IPS DF 6.9 (cell line): ENCODE results near the gene ANKMY1.

Experiments used
- DNase-seq: peaks from one replicate; pipeline ENCODE4 v3.0.0-alpha.2; 2013; ENCODE audit warnings: low read depth, low spot score
- H3K27ac ChIP-seq: one replicate; pipeline ENCODE4 v1.5.1; 2013; ENCODE audit warnings: low read length, control low read depth
- H3K27me3 ChIP-seq: 2 replicates; pipeline ENCODE4 v1.6.1; 2013; ENCODE audit warnings: mild to moderate bottlenecking, low read length; ENCODE audit not compliant: control insufficient read depth, insufficient read depth
- H3K36me3 ChIP-seq: 2 replicates; pipeline ENCODE4 v1.6.1; 2013; ENCODE audit warnings: low read length; ENCODE audit not compliant: control insufficient read depth, insufficient read depth
- H3K4me1 ChIP-seq: 2 replicates; pipeline ENCODE4 v1.6.1; 2013; ENCODE audit warnings: low read length; ENCODE audit not compliant: control insufficient read depth, insufficient read depth
- H3K4me3 ChIP-seq: 2 replicates; pipeline ENCODE4 v1.5.1; 2013; ENCODE audit warnings: mild to moderate bottlenecking, low read length
- H3K9me3 ChIP-seq: 2 replicates; pipeline ENCODE4 v1.6.1; 2013; ENCODE audit warnings: low read length, inconsistent platforms; ENCODE audit not compliant: control insufficient read depth, insufficient read depth
- WGBS: extraction: QIAGEN DNeasy Blood & Tissue Kit; methylation state at CpG from one replicate; pipeline ENCODE4 v1.1.7; 2013; ENCODE audit warnings: mixed read lengths, missing lambda C conversion rate; ENCODE audit not compliant: insufficient read length, insufficient coverage; 5-methylcytosine and 5-hydroxymethylcytosine counted together

The ANKMY1 gene

DNA sequence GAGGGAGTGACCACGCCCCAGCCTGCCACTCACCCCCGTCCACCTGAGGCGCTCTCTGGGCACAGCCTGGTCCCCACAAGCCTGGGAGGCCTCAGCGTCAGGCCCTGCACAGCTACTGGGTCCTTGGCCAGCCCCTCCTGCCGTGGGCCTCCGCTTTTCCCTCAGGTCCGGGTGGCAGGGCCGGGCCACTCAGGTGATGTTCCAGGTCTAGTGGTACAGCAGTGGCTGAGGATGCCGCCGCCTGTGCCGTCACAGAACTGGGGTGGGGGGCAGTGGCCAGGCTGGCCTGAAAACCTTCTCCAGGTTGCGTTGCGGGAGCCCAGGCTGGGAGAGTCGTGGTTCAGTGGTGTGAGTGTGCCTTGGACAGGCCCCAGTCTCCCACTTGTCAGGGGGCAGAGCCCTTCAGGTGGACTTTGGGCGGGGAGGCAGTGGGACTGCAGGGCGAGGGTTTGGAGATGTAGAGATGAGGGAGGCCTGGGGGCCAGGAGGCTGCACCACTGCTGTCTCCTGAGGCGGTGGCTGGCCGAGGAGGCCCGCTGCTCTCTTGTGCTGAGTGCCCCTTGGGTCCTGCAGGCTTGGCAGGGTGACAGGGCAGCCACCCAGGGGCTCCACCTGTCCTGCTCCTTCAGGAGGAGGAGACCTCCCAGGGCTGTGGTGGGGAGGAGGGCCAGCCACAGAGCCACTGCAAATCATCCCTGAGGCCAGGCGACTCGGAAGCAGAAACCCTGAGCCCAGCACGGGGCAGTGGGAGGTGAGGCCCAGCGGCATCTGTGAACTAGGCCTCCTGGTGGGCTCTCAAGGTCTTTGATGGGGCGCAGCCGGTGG, 114.7 kb downstream of the ANKMY1 start:
- no peaks in the 10 kb centered on the region for H3K36me3 ChIP-seq
- no peak for DNase-seq
- no peak overlapping the region for H3K27ac ChIP-seq
- peaks cover under 1% of the 10 kb centered on the region; the same call in 1 of the 2 replicates for H3K27me3 ChIP-seq
- no peaks in the 10 kb centered on the region for H3K9me3 ChIP-seq
- no peak overlapping the region for H3K4me3 ChIP-seq
- H3K4me1 ChIP-seq, result peaks cover under 1% of the 10 kb centered on the region; the same call in 1 of the 2 replicates
- WGBS, result no CpG with 5 or more reads among the region's 25 CpGs

DNA sequence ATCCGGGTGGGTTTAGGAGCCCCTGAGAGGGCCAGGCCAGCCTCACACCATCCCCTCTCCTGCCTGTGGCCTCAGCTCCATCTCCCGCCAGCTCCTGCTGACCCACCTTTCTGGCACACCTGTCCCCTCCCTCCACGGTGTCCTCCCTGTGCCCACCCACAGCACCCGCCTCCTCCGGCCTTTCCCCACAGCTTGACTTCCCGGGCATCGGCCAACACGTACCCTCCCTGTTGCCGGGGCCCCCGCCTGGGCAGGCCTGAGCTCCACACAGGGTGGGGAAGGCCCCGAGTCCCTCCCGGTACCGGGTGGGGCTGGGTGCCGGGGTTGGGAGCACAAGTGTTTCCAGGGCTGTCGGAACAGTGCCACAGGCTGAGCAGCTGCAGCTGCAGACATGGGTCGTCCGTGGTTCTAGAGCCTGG, 115.8 kb downstream of the ANKMY1 start:
- Histone ChIP-seq H3K36me3 (no peaks in the 10 kb centered on the region), H3K9me3 (no peaks in the 10 kb centered on the region), H3K27me3 (peaks cover 11% of the 10 kb centered on the region), H3K4me1 (peaks cover 3% of the 10 kb centered on the region), H3K4me3 (no peak overlapping the region), H3K27ac (no peak overlapping the region)
- WGBS, result no CpG with 5 or more reads among the region's 17 CpGs
- DNase-seq, result no peak

DNA sequence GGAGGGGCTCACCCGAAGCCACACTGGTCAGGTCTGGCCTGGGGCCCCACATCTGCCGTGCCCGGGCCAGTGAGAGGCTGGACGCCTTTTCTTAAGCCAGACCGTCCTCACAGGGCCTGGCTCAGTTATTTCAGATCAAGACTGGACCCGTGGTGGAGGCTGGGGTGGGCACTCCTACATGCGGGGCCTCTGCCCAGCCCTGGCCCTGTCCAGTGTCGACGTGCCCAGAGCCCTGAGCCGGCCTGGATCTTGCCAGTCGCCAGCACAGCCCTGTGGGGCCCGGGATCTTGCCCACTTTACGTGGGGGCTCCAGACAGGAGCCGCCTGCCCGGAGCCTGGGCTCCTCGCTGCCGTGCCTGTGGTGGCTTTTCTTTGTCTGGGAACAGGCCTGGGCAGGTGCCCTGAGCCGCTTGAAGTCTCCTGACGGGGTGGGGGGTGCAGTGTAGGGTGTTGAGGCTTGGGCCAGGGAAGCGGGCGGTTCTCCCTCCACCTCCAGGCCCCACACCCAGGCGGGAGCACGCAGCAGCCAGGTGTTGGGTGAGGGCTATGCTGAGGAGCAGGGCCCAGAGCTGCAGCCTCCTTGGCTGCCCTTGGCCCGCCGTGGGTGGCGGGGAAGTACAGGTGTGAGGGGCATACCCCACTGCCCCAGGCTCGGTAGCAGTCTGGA, 116.3 kb downstream of the ANKMY1 start:
- Histone ChIP-seq H3K4me3 (no peak overlapping the region), H3K4me1 (peaks cover 6% of the 10 kb centered on the region), H3K36me3 (no peaks in the 10 kb centered on the region), H3K9me3 (no peaks in the 10 kb centered on the region), H3K27ac (no peak overlapping the region), H3K27me3 (peaks cover 15% of the 10 kb centered on the region)
- no CpG with 5 or more reads among the region's 27 CpGs for WGBS
- DNase-seq, result no peak

DNA sequence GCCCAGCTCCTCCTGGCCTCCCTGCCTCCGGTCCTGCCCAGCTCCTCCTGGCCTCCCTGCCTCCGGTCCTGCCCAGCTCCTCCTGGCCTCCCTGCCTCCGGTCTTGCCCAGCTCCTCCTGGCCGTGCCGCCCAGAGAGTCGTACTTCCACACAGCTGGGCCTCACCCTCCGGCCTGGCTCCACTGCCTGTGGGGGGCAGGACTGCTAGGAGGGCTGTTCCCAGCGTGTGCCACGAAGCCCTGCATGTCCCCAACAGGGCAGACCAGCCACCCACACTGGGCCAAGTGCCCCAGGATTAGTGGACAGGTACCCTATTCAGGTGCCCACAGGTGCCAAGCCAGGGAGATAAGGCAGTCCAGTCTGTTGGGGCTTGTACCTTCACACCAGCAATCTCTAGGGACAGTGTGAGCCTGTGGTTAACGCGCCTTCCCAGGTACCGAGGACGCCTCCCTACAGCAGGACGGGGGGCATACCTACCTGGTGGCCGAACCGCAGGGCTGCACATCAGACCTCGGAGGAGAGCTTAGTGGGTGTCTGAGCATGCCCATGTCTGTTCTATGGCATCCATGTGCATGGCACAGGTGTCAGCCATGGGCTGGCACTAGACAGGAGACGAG, 117.0 kb downstream of the ANKMY1 start:
- Histone ChIP-seq H3K27ac (no peak overlapping the region), H3K9me3 (no peaks in the 10 kb centered on the region), H3K4me1 (peaks cover 6% of the 10 kb centered on the region), H3K27me3 (peaks cover 15% of the 10 kb centered on the region), H3K36me3 (no peaks in the 10 kb centered on the region), H3K4me3 (no peak overlapping the region)
- no peak for DNase-seq
- WGBS, result no CpG with 5 or more reads among the region's 18 CpGs

DNA sequence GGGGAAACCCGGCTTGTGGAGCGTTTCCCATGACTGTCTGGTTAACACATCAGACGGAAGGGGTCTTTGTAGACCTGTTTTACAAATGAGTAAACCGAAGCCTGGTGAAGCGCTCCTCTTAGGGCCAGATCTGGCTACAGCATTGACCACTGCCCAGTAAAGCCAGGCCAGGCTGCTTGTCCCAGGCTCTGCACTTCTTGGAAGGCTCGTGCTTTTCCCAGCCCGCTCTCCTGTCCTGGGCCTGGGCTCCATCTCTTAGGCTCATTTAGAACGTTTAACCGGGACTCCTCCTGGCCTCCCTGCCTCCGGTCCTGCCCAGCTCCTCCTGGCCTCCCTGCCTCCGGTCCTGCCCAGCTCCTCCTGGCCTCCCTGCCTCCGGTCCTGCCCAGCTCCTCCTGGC, 117.5 kb downstream of the ANKMY1 start:
- Histone ChIP-seq H3K9me3 (no peaks in the 10 kb centered on the region), H3K27ac (no peak overlapping the region), H3K27me3 (peaks cover 15% of the 10 kb centered on the region), H3K4me1 (peaks cover 6% of the 10 kb centered on the region), H3K36me3 (no peaks in the 10 kb centered on the region), H3K4me3 (no peak overlapping the region)
- DNase-seq, result no peak
- no CpG with 5 or more reads among the region's 12 CpGs for WGBS

DNA sequence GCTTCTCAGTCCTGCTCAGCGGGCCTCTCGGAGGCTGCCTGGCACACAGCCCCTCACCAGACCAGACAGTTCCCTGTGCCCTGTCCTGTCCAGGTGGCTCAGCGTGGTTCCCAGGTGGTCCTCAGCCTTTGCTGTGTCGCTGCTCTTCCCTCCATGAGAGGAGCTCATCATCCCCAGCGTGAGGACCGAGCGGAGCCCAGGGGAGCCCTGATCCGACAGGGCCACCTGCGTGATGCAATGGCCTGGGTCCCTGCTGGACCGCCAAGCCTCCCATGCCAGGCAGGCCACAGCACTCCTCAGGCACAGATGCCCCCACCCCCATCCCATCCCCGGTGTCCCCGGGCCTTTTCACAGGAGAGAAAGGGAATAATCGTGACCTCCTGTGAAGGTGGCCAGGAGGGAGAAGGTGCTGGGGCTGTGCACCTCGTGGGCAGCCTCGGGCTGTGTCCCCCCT, 118.1 kb downstream of the ANKMY1 start:
- Histone ChIP-seq H3K36me3 (no peaks in the 10 kb centered on the region), H3K4me1 (peaks cover 6% of the 10 kb centered on the region), H3K27ac (no peak overlapping the region), H3K27me3 (peaks cover 15% of the 10 kb centered on the region), H3K9me3 (no peaks in the 10 kb centered on the region), H3K4me3 (no peak overlapping the region)
- DNase-seq, result no peak
- WGBS, result no CpG with 5 or more reads among the region's 15 CpGs

DNA sequence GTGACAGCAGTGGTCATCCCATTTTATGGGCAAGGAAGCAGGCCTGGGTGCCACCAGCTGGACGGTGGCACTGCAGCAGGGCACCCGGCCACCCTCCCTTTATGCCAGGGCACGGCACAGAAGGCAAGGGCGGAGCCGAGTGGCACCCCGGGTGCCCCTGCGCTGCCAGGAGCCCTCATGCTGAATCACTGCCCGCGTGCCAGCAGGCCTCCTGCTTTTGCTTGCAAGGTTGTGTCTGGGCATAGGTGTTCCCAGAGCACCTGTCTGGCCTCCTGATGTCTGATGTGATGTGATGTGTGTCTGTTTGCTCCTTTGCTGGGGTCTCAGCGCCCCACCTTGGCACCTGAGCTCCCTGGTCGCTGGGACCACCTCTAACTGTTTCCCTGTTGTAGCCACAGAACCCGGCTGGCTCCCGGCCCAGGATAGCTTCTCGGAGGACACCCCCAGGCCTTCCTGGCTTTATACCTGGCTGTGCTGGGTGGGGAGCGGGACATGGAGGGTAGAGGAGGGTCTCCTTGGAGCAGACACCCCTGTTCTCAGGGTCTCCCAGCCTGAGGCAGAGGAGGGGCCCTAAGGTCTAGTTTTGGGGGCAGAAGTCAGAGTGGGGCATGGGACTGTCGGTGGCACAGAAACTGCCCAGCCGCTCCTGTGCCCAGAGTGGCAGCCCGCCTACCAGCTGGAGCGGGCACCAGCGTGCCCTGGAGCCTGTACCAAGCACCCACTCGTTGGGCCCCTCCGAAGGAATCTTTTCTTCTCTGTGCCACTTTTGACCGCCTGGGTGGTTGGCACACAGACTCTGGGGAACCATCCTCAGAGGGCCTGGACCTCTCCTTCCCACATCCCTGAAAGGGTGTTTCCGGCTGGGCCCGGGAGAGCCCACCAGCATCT, 118.7 kb downstream of the ANKMY1 start:
- no CpG with 5 or more reads among the region's 25 CpGs for WGBS
- Histone ChIP-seq H3K4me3 (no peak overlapping the region), H3K36me3 (no peaks in the 10 kb centered on the region), H3K9me3 (no peaks in the 10 kb centered on the region), H3K4me1 (peaks cover 8% of the 10 kb centered on the region), H3K27me3 (peaks cover 15% of the 10 kb centered on the region), H3K27ac (no peak overlapping the region)
- DNase-seq, result no peak

DNA sequence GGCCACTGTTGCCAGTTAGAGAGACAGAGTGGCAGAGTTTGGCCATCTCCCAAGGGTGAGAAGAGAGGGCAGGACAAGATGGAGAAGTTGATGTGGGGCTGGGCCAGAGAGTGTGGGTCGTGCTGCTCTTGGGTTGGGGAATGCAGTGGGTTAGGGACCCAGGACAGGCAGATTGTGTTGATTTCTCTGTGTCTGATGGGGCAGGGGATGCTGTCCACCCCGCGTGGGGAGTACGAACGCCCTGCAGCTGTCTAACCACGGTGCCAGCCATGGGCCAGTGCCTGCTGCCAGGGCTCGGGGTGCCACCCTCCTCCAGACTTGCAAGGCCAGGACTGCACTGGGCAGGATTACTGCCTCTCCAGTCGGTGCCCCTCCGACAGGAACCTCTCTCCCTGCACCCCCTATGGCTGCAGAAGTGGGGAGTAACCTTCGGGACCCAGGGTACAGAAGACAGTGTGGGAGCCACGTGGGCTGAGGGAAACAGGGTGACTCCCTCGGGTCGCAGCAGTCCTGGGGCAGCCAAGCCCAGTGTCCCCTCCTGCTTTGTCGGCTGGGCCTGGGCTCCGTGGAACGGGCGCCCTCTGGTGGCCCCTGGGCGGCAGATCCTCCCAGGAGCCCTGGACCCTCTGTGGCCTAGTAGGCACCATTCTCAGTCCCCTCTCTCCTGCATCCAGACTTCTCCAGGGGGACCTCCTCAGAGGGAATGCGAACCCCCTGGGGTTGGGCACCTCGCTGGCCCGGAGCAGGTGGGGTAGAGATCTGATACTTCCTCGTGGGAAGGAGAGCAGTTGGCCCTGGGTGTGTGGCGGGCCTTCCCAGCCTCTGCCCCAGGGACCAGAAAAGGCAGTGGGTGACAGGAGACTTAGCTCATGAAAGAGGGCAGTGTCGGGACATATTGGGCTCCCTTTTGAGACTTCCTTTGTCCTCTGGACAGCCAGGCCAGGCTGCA, 119.7 kb downstream of the ANKMY1 start:
- no peak for DNase-seq
- peaks cover 8% of the 10 kb centered on the region for H3K4me1 ChIP-seq
- no peaks in the 10 kb centered on the region for H3K36me3 ChIP-seq
- no peak overlapping the region for H3K27ac ChIP-seq
- H3K4me3 ChIP-seq, result no peak overlapping the region
- peaks cover 15% of the 10 kb centered on the region for H3K27me3 ChIP-seq
- H3K9me3 ChIP-seq, result no peaks in the 10 kb centered on the region
- WGBS, result no CpG with 5 or more reads among the region's 24 CpGs

DNA sequence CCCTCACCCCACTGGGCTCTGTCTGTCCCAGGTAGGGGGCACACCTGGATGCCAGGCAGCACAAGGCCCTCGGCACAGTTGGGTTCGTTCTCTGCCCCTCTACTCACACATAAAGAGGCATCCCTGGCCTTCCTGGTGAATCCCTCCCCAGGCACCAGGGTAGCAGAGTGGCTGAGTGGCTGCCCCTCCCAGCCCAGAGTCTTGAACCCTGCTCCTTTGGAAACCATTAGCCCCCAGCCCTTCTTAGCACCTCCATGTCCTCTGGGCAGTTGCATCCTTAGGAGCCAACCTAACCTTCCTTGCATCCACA, 120.3 kb downstream of the ANKMY1 start:
- H3K4me3 ChIP-seq, result no peak overlapping the region
- no peak for DNase-seq
- H3K36me3 ChIP-seq, result no peaks in the 10 kb centered on the region
- no CpG with 5 or more reads among the region's 2 CpGs for WGBS
- H3K27ac ChIP-seq, result no peak overlapping the region
- H3K4me1 ChIP-seq, result peaks cover 8% of the 10 kb centered on the region
- peaks cover 15% of the 10 kb centered on the region for H3K27me3 ChIP-seq
- no peaks in the 10 kb centered on the region for H3K9me3 ChIP-seq
